Endothelial cell of umbilical vein (primary cell): ENCODE data around the gene CD99L2. TPM values are rescaled to one million over a fixed set of nuclear protein-coding genes. Genes with fewer than 3 reads are reported as not detected.

Experiments used
- BruUV-seq: library from RNA; stranded (reverse); fragments of 400-500 nt; replicated peaks from 2 replicates; lab custom pipeline; 2021; lab: Mats Ljungman, UMichigan
- CTCF ChIA-PET: fragments of 300-600, 350-600 bp; sonication (Branson Sonifier 250); formaldehyde crosslinking; loops from one replicate; lab custom pipeline; 2021; ENCODE audit warnings: antibody characterized with exemption, inconsistent platforms; lab: Charles Lee
- POLR2A ChIA-PET: fragments of 300-600, 350-600 bp; sonication (Branson Sonifier 250); formaldehyde crosslinking; loops from one replicate; lab custom pipeline; 2021; ENCODE audit warnings: antibody characterized with exemption, inconsistent platforms; lab: Charles Lee
- DNase-seq: peaks from one replicate; pipeline ENCODE4 v3.0.0-alpha.2; 2011; ENCODE audit warnings: low read depth, low spot score
- FAIRE-seq: peaks from 2 replicates; lab custom pipeline; 2011; peaks lifted over from hg19 to GRCh38; lab: Jason Lieb, UNC
- H2AFZ ChIP-seq: 2 replicates; pipeline ENCODE4 v1.6.0; 2012; ENCODE audit warnings: low read depth, low read length, control low read depth, inconsistent platforms
- H3K27ac ChIP-seq: 2 replicates; pipeline ENCODE4 v1.5.1; 2011; ENCODE audit warnings: low read depth, mild to moderate bottlenecking, control low read depth, low read length, moderate library complexity; ENCODE audit not compliant: insufficient read depth
- H3K27me3 ChIP-seq, 2 experiments: 2 replicates each; pipeline versions ENCODE4 v1.6.0 to v1.6.1; 2011; ENCODE audit warnings: low read length in 2 of 2, mixed read lengths in 1 of 2; ENCODE audit not compliant: control insufficient read depth in 2 of 2, insufficient read depth in 2 of 2
- H3K36me3 ChIP-seq, 2 experiments: 2 replicates in 1 of 2; 3 replicates in 1 of 2; pipeline ENCODE4 v1.5.1; 2011; ENCODE audit warnings: low read length in 2 of 2, mild to moderate bottlenecking in 1 of 2, moderate library complexity in 1 of 2; ENCODE audit not compliant: control insufficient read depth in 2 of 2, insufficient read depth in 2 of 2; ENCODE audit errors: extremely low read depth in 1 of 2
- H3K4me1 ChIP-seq: 3 replicates; pipeline ENCODE4 v1.5.1; 2011; ENCODE audit warnings: mild to moderate bottlenecking, low read length; ENCODE audit not compliant: control insufficient read depth, insufficient read depth; ENCODE audit errors: extremely low read depth
- H3K4me2 ChIP-seq: 2 replicates; pipeline ENCODE4 v1.6.1; 2011; ENCODE audit warnings: low read length, control low read depth, mixed read lengths; ENCODE audit not compliant: insufficient read depth
- H3K4me3 ChIP-seq, 3 experiments: fragments of 200-600 bp in 1 of 3; sonication (generic), shearing (Covaris generic) in 1 of 3; replicated peaks in 1 of 3; 2 replicates each; pipeline ENCODE4 v1.5.1; 2011 to 2016; ENCODE audit warnings: control low read depth in 3 of 3, low read length in 3 of 3, mild to moderate bottlenecking in 2 of 3, inconsistent platforms in 1 of 3, low read depth in 1 of 3, moderate library complexity in 1 of 3; ENCODE audit not compliant: insufficient read depth in 1 of 3
- H3K79me2 ChIP-seq: 2 replicates; pipeline ENCODE4 v1.6.0; 2012; ENCODE audit warnings: low read length, inconsistent platforms; ENCODE audit not compliant: control insufficient read depth, insufficient read depth
- H3K9ac ChIP-seq: replicated peaks from 2 replicates; pipeline ENCODE3; 2011; ENCODE audit warnings: low read length, control low read depth; ENCODE audit not compliant: insufficient read depth; ENCODE audit errors: extremely low read depth
- H3K9me1 ChIP-seq: replicated peaks from 3 replicates; pipeline ENCODE4 v1.6.0; 2011; ENCODE audit warnings: mild to moderate bottlenecking, low read length; ENCODE audit not compliant: control insufficient read depth, insufficient read depth; ENCODE audit errors: extremely low read depth
- H3K9me3 ChIP-seq: replicated peaks from 2 replicates; pipeline ENCODE4 v1.5.1; 2012; ENCODE audit warnings: low read length, inconsistent platforms; ENCODE audit not compliant: control insufficient read depth, insufficient read depth
- H4K20me1 ChIP-seq: replicated peaks from 2 replicates; pipeline ENCODE3; 2011; ENCODE audit warnings: mild to moderate bottlenecking, low read length; ENCODE audit not compliant: control insufficient read depth, insufficient read depth; ENCODE audit errors: extremely low read depth
- EZH2 ChIP-seq: IDR thresholded peaks from 2 replicates; pipeline ENCODE4 v1.6.1; 2012; ENCODE audit warnings: borderline replicate concordance, low read depth, mild to moderate bottlenecking, moderate library complexity, low read length, inconsistent platforms; ENCODE audit not compliant: severe bottlenecking
- FOS ChIP-seq: IDR thresholded peaks from 2 replicates; pipeline ENCODE4 v1.6.1; 2011; ENCODE audit warnings: mild to moderate bottlenecking, low read length, moderate library complexity, borderline replicate concordance; ENCODE audit not compliant: insufficient read depth
- GATA2 ChIP-seq: IDR thresholded peaks from 2 replicates; pipeline ENCODE4 v1.7.0; 2011; ENCODE audit warnings: low read depth, mild to moderate bottlenecking, moderate library complexity, mixed read lengths, low read length; ENCODE audit not compliant: insufficient read length, insufficient read depth
- JUN ChIP-seq: IDR thresholded peaks from 2 replicates; pipeline ENCODE4 v1.6.1; 2011; ENCODE audit warnings: borderline replicate concordance, low read depth; ENCODE audit not compliant: insufficient read length, insufficient read depth
- MYC ChIP-seq: IDR thresholded peaks from one replicate; pipeline ENCODE4 v1.6.1; 2011; ENCODE audit warnings: mild to moderate bottlenecking, low read depth, low read length
- POLR2A ChIP-seq: IDR thresholded peaks from 2 replicates; pipeline ENCODE4 v1.6.1; 2012; ENCODE audit warnings: low read depth, mild to moderate bottlenecking, control low read depth, low read length
- POLR2AphosphoS5 ChIP-seq: IDR thresholded peaks from 2 replicates; pipeline ENCODE4 v1.6.1; 2012; ENCODE audit warnings: low read depth, mild to moderate bottlenecking, control low read depth, low read length, moderate library complexity; ENCODE audit not compliant: insufficient read depth
- dilution Hi-C: fragments of 300-500 bp; cut with MboI; formaldehyde crosslinking; loops from one replicate; pipeline ENCODE4 v1.15.0; 2019; ENCODE audit warnings: low sequenced_read_pairs; ENCODE audit not compliant: extremely low pct_ligation_motif_present
- intact Hi-C: fragments of 100-400 bp; cut with micrococcal nuclease; formaldehyde crosslinking; loops from one replicate; pipeline ENCODE4 v1.10.0; 2022
- polyA plus RNA-seq, 4 experiments: library from polyadenylated mRNA; depleted of rRNA in 3 of 4; stranded (reverse) in 3 of 4; unstranded in 1 of 4; fragments of >200 nt; gene quantifications; 2 replicates each; pipeline versions ENCODE4 v1.2.1 to v1.2.3, GENCODE V29; 2011 to 2012; ENCODE audit warnings: missing spikeins in 1 of 4
- total RNA-seq: library from RNA; stranded (reverse); gene quantifications from 2 replicates; pipeline ENCODE4 v1.2.3, GENCODE V29; 2021
- TF ChIP-seq, protein P1 (sequence below): IDR thresholded peaks from 2 replicates; pipeline ENCODE4 v1.6.1; 2011; ENCODE audit not compliant: insufficient read depth, insufficient read length
- TF ChIP-seq, protein P2 (sequence below), 2 donors: IDR thresholded peaks; 1 replicate in 1 of 2; 2 replicates in 1 of 2; pipeline ENCODE4 v1.5.1; 2011; ENCODE audit warnings: low read length in 2 of 2, mild to moderate bottlenecking in 2 of 2, moderate library complexity in 2 of 2, control low read depth in 1 of 2, inconsistent platforms in 1 of 2, low read depth in 1 of 2; ENCODE audit not compliant: insufficient read depth in 1 of 2; ENCODE audit errors: extremely low read depth in 1 of 2

The CD99L2 gene
- total and polyA plus RNA-seq, 2 donors (not counting 3 experiments of a cell fraction or from before 2014, with no cell fraction given): 33.2 to 43.4 TPM

GRCh38 chrX:150874448-150874847 lies 24.0 kb downstream of the CD99L2 start:
- no peak overlapping the region for H2AFZ ChIP-seq
- no peaks in the 10 kb centered on the region for H3K9me3 ChIP-seq
- H3K4me3 ChIP-seq: no peak overlapping the region
- FAIRE-seq (peak; percentile 31), DNase-seq (no peak)
- no peak overlapping the region for H3K27ac ChIP-seq
- intact Hi-C loops: no loop called here
- peaks cover 2% of the 10 kb centered on the region for H3K4me1 ChIP-seq
- no peaks in the 10 kb centered on the region for H3K9me1 ChIP-seq
- TF ChIP-seq GATA2 (no peak), POLR2AphosphoS5 (no peak), MYC (no peak), FOS (no peak), EZH2 (no peak), JUN (no peak), POLR2A (no peak)
- TF ChIP-seq, protein P1, sequence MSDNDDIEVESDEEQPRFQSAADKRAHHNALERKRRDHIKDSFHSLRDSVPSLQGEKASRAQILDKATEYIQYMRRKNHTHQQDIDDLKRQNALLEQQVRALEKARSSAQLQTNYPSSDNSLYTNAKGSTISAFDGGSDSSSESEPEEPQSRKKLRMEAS: no peak
- TF ChIP-seq, protein P2, sequence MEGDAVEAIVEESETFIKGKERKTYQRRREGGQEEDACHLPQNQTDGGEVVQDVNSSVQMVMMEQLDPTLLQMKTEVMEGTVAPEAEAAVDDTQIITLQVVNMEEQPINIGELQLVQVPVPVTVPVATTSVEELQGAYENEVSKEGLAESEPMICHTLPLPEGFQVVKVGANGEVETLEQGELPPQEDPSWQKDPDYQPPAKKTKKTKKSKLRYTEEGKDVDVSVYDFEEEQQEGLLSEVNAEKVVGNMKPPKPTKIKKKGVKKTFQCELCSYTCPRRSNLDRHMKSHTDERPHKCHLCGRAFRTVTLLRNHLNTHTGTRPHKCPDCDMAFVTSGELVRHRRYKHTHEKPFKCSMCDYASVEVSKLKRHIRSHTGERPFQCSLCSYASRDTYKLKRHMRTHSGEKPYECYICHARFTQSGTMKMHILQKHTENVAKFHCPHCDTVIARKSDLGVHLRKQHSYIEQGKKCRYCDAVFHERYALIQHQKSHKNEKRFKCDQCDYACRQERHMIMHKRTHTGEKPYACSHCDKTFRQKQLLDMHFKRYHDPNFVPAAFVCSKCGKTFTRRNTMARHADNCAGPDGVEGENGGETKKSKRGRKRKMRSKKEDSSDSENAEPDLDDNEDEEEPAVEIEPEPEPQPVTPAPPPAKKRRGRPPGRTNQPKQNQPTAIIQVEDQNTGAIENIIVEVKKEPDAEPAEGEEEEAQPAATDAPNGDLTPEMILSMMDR (IDR thresholded peaks at IDR 0.05; ENCODE audit: extremely low read depth in 1 of 2, insufficient read depth in 1 of 2, low read depth in 1 of 2, low read length in 2 of 2): no peak
- no peak overlapping the region for H3K4me2 ChIP-seq
- H3K9ac ChIP-seq: no peak overlapping the region
- ChIA-PET POLR2A (no interaction called here), CTCF (no interaction called here)
- BruUV-seq: no TSS peak
- H3K36me3 ChIP-seq: no peaks in the 10 kb centered on the region
- H4K20me1 ChIP-seq: no peaks in the 10 kb centered on the region
- no peaks in the 10 kb centered on the region for H3K79me2 ChIP-seq
- dilution Hi-C loops: no loop called here
- H3K27me3 ChIP-seq: no peaks in the 10 kb centered on the region
